ENCODE measurements around the gene TMEM255B.

DNA sequence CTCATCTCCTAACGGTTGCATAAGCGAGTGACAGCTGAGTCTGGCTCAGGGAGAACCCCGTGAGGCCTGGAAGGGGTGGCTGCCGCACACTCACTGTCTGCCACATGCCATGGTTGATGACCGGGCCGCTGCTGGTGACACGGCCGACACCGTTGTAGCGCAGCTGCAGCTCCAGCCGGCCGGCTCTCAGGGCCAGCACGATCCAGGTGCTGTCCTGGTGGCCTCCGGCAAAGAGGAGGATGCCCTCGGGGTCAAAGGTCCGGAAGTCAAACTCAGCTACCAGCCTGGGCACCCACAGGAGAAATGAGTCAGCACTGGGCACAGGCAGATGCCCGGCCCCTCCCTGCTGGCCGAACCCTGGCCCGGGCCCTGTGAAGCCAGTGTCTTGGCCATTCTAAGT lies 73.2 kb downstream of the TMEM255B start:
- TF ChIP-seq, protein P1, sequence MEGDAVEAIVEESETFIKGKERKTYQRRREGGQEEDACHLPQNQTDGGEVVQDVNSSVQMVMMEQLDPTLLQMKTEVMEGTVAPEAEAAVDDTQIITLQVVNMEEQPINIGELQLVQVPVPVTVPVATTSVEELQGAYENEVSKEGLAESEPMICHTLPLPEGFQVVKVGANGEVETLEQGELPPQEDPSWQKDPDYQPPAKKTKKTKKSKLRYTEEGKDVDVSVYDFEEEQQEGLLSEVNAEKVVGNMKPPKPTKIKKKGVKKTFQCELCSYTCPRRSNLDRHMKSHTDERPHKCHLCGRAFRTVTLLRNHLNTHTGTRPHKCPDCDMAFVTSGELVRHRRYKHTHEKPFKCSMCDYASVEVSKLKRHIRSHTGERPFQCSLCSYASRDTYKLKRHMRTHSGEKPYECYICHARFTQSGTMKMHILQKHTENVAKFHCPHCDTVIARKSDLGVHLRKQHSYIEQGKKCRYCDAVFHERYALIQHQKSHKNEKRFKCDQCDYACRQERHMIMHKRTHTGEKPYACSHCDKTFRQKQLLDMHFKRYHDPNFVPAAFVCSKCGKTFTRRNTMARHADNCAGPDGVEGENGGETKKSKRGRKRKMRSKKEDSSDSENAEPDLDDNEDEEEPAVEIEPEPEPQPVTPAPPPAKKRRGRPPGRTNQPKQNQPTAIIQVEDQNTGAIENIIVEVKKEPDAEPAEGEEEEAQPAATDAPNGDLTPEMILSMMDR (IDR thresholded peaks at IDR 0.05; ENCODE audit: extremely low read depth in 1 of 2, insufficient read depth in 1 of 2, low read depth in 1 of 2, low read length in 2 of 2), result no peak
- TF ChIP-seq FOS (IDR thresholded peaks at IDR 0.05; ENCODE audit: borderline replicate concordance, insufficient read depth, low read length), result no peak
- no peak for TF ChIP-seq POLR2AphosphoS5 (IDR thresholded peaks at IDR 0.05; ENCODE audit: insufficient read depth, low read depth, low read length)
- TF ChIP-seq EZH2 (IDR thresholded peaks at IDR 0.05; ENCODE audit: borderline replicate concordance, low read depth, low read length, severe bottlenecking), result no peak
- TF ChIP-seq POLR2A (IDR thresholded peaks at IDR 0.05; ENCODE audit: low read depth, low read length), result no peak
- TF ChIP-seq, protein P2, sequence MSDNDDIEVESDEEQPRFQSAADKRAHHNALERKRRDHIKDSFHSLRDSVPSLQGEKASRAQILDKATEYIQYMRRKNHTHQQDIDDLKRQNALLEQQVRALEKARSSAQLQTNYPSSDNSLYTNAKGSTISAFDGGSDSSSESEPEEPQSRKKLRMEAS (IDR thresholded peaks at IDR 0.05; ENCODE audit: insufficient read depth, insufficient read length), result no peak
- TF ChIP-seq JUN (IDR thresholded peaks at IDR 0.05; ENCODE audit: borderline replicate concordance, insufficient read depth, insufficient read length, low read depth), result no peak
- no peak for TF ChIP-seq MYC (IDR thresholded peaks at IDR 0.05; ENCODE audit: low read depth, low read length)
